Caco-2 (cell line): ENCODE data around the gene HFM1. TPM values are rescaled to one million over a fixed set of nuclear protein-coding genes. Genes with fewer than 3 reads are reported as not detected.
A peak's percentile ranks its signal among the peaks of the same experiment; 100 is the strongest.

Source experiments
- Bru-seq: library from RNA; stranded (reverse); fragments of 400-500 nt; gene quantifications from one replicate; lab custom pipeline; 2021; lab: Mats Ljungman, UMichigan
- BruChase-seq, 2 experiments: library from RNA; stranded (reverse); fragments of 400-500 nt; gene quantifications; one replicate each; lab custom pipeline; 2021; lab: Mats Ljungman, UMichigan
- BruUV-seq: library from RNA; stranded (reverse); fragments of 400-500 nt; replicated peaks from 2 replicates; lab custom pipeline; 2021; lab: Mats Ljungman, UMichigan
- CTCF ChIA-PET: fragments of 300-600 bp; sonication (Branson Sonifier 250); formaldehyde crosslinking; loops from one replicate; lab custom pipeline; 2022; ENCODE audit warnings: antibody characterized with exemption; lab: Charles Lee
- POLR2A ChIA-PET: fragments of 300-600 bp; sonication (Branson Sonifier 250); formaldehyde crosslinking; loops from one replicate; lab custom pipeline; 2022; ENCODE audit warnings: antibody characterized with exemption; lab: Charles Lee
- DNase-seq, 2 experiments: peaks; one replicate each; pipeline versions ENCODE4 v3.0.0 to v3.0.0-alpha.2; 2020 to 2022
- H3K27me3 ChIP-seq: replicated peaks from 2 replicates; pipeline ENCODE4 v1.6.0; 2011; ENCODE audit warnings: low read length; ENCODE audit not compliant: control insufficient read depth, insufficient read depth
- H3K36me3 ChIP-seq: 2 replicates; pipeline ENCODE4 v1.5.1; 2011; ENCODE audit warnings: low read length; ENCODE audit not compliant: control insufficient read depth, insufficient read depth
- H3K4me1 ChIP-seq: fragments of 250-450 bp; sonication (Bioruptor Pico); 2 replicates; pipeline ENCODE4 v1.5.1; 2020; ENCODE audit warnings: mild to moderate bottlenecking
- H3K4me3 ChIP-seq: 2 replicates; pipeline ENCODE4 v1.5.1; 2011; ENCODE audit warnings: low read depth, mild to moderate bottlenecking, control low read depth, low read length
- H3K9me3 ChIP-seq: fragments of 250-450 bp; sonication (Bioruptor Pico); 2 replicates; pipeline ENCODE4 v1.5.1; 2020; ENCODE audit warnings: mild to moderate bottlenecking, moderate library complexity
- H3K27ac Mint-ChIP-seq: one replicate; pipeline ENCODE4 v1.8.0; 2022; ENCODE audit warnings: mixed read lengths; ENCODE audit not compliant: unreplicated experiment
- H3K27me3 Mint-ChIP-seq: one replicate; pipeline ENCODE4 v1.8.0; 2022; ENCODE audit warnings: mixed read lengths; ENCODE audit not compliant: insufficient read depth, unreplicated experiment
- H3K36me3 Mint-ChIP-seq: one replicate; pipeline ENCODE4 v1.8.0; 2022; ENCODE audit warnings: mild to moderate bottlenecking, mixed read lengths; ENCODE audit not compliant: insufficient read depth, unreplicated experiment
- H3K4me1 Mint-ChIP-seq: one replicate; pipeline ENCODE4 v1.8.0; 2022; ENCODE audit warnings: low read depth, mixed read lengths; ENCODE audit not compliant: unreplicated experiment
- H3K4me3 Mint-ChIP-seq: one replicate; pipeline ENCODE4 v1.8.0; 2022; ENCODE audit warnings: mild to moderate bottlenecking, moderate library complexity, mixed read lengths; ENCODE audit not compliant: unreplicated experiment
- H3K9me3 Mint-ChIP-seq: one replicate; pipeline ENCODE4 v1.8.0; 2022; ENCODE audit warnings: mixed read lengths; ENCODE audit not compliant: unreplicated experiment
- intact Hi-C: fragments of 100-400 bp; cut with micrococcal nuclease; formaldehyde crosslinking; loops from one replicate; pipeline ENCODE4 v1.10.0; 2022; ENCODE audit not compliant: unreplicated experiment
- long read RNA-seq: library from polyadenylated mRNA; stranded (forward); transcript quantifications from one replicate; pipeline ENCODE4 v2.0.0, GENCODE V29; 2022
- total RNA-seq: library from RNA; stranded (reverse); gene quantifications from 2 replicates; pipeline ENCODE4 v1.2.3, GENCODE V29; 2022
- TF ChIP-seq, protein P1 (sequence below), 2 experiments: fragments of 200-600 bp in 1 of 2; IDR thresholded peaks; 1 replicate in 1 of 2; 2 replicates in 1 of 2; pipeline versions ENCODE4 v1.5.1 to v1.8.0; 2011 to 2022; ENCODE audit warnings: antibody characterized with exemption in 1 of 2, control low read depth in 1 of 2, inconsistent platforms in 1 of 2, low read depth in 1 of 2, low read length in 1 of 2, mild to moderate bottlenecking in 1 of 2, moderate library complexity in 1 of 2; ENCODE audit not compliant: insufficient read depth in 1 of 2, severe bottlenecking in 1 of 2, unreplicated experiment in 1 of 2

The HFM1 gene, protein sequence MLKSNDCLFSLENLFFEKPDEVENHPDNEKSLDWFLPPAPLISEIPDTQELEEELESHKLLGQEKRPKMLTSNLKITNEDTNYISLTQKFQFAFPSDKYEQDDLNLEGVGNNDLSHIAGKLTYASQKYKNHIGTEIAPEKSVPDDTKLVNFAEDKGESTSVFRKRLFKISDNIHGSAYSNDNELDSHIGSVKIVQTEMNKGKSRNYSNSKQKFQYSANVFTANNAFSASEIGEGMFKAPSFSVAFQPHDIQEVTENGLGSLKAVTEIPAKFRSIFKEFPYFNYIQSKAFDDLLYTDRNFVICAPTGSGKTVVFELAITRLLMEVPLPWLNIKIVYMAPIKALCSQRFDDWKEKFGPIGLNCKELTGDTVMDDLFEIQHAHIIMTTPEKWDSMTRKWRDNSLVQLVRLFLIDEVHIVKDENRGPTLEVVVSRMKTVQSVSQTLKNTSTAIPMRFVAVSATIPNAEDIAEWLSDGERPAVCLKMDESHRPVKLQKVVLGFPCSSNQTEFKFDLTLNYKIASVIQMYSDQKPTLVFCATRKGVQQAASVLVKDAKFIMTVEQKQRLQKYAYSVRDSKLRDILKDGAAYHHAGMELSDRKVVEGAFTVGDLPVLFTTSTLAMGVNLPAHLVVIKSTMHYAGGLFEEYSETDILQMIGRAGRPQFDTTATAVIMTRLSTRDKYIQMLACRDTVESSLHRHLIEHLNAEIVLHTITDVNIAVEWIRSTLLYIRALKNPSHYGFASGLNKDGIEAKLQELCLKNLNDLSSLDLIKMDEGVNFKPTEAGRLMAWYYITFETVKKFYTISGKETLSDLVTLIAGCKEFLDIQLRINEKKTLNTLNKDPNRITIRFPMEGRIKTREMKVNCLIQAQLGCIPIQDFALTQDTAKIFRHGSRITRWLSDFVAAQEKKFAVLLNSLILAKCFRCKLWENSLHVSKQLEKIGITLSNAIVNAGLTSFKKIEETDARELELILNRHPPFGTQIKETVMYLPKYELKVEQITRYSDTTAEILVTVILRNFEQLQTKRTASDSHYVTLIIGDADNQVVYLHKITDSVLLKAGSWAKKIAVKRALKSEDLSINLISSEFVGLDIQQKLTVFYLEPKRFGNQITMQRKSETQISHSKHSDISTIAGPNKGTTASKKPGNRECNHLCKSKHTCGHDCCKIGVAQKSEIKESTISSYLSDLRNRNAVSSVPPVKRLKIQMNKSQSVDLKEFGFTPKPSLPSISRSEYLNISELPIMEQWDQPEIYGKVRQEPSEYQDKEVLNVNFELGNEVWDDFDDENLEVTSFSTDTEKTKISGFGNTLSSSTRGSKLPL (N-terminal part only)
- total RNA-seq (0.26 and 0.48 TPM in 2 replicates), Bru-seq, nascent RNA (percentile 21 among the genes with signal in this experiment), BruChase-seq, experiment 1, labeled RNA remaining after a 2-hour chase (percentile 24 among the genes with signal in this experiment), BruChase-seq, experiment 2, labeled RNA remaining after a 6-hour chase (percentile 16 among the genes with signal in this experiment)
- long read RNA-seq: 0 reads

DNA sequence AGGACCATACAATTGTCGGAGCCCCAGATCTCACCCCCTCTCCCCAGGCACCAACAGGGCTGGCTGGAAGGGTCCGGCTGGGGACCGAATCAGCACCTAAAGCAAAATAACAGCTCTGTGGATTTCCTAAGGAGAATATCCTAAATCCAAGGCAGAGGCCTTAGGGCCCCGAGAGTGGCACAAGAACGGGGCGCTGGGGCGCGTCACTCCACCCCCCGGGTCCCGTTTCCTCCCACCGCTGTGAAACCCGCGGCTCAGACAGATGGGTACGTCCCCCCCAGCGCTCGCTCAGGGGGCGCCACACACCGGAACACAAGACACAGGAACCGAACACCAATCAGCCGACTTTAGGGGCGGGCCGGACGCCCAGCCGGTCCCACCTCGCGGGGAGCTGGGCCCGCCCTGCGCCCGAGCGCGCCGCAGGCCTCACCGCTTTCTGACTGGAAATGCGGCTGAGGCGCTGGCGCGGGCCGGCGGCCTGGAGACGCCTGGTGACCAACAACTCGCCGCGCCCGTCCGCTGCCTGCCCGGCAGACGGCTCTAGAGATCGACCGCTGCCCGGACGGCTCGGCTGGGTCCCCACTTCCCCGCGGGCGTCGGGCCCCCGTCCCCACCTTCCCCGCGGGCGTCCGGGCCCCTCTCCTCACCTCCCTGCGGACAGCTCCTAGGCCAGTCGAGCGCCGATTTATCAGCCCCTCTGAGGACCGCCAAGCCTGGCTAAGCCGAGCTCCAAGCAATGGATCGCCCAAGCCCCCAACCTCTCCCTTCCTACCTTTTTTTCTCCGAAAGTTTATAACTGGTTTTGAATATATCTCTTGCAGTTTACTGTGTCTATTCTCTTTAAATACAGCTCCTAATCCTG is at the start of gene HFM1:
TSS of gene HFM1 (minus strand) at position 687 of the 862 bp plus-strand sequence. CDS start 3,755 bp downstream, outside the sequence.
- Histone ChIP-seq H3K36me3 (no peaks in the 10 kb centered on the region), H3K4me1 (no peaks in the 10 kb centered on the region), H3K4me3 (peak within 1 kb of the TSS; percentile 50), H3K9me3 (no peaks in the 10 kb centered on the region), H3K27me3 (no peaks in the 10 kb centered on the region; the same call in 1 of the 2 replicates)
- Mint-ChIP-seq H3K9me3 (no peaks in the 10 kb centered on the region), H3K4me3 (peak within 1 kb of the TSS; percentile 67), H3K27ac (no peak within 1 kb of the TSS), H3K36me3 (no peaks in the 10 kb centered on the region), H3K4me1 (no peaks in the 10 kb centered on the region), H3K27me3 (peaks cover 6% of the 10 kb centered on the region)
- peak; percentile 49 to 58 for DNase-seq
- intact Hi-C loops: loop anchor here (5.0 kb wide), 1 partner anchor 98 kb away; the partner anchor contains the start of gene CDC7
- CTCF ChIA-PET: interaction anchor here (0.6 to 0.7 kb wide), 2 partner anchors 9 to 238 kb away, joined by 3 to 4 read pairs; no protein-coding TSS in a partner anchor
- POLR2A ChIA-PET: interaction anchor here (0.6 kb wide), 2 partner anchors 383 to 479 kb away, joined by 3 to 9 read pairs; no protein-coding TSS in a partner anchor
- TF ChIP-seq, protein P1, sequence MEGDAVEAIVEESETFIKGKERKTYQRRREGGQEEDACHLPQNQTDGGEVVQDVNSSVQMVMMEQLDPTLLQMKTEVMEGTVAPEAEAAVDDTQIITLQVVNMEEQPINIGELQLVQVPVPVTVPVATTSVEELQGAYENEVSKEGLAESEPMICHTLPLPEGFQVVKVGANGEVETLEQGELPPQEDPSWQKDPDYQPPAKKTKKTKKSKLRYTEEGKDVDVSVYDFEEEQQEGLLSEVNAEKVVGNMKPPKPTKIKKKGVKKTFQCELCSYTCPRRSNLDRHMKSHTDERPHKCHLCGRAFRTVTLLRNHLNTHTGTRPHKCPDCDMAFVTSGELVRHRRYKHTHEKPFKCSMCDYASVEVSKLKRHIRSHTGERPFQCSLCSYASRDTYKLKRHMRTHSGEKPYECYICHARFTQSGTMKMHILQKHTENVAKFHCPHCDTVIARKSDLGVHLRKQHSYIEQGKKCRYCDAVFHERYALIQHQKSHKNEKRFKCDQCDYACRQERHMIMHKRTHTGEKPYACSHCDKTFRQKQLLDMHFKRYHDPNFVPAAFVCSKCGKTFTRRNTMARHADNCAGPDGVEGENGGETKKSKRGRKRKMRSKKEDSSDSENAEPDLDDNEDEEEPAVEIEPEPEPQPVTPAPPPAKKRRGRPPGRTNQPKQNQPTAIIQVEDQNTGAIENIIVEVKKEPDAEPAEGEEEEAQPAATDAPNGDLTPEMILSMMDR (IDR thresholded peaks at IDR 0.05; ENCODE audit: insufficient read depth in 1 of 2, low read depth in 1 of 2, low read length in 1 of 2, severe bottlenecking in 1 of 2, unreplicated experiment in 1 of 2): no peak
- BruUV-seq: no TSS peak

DNA sequence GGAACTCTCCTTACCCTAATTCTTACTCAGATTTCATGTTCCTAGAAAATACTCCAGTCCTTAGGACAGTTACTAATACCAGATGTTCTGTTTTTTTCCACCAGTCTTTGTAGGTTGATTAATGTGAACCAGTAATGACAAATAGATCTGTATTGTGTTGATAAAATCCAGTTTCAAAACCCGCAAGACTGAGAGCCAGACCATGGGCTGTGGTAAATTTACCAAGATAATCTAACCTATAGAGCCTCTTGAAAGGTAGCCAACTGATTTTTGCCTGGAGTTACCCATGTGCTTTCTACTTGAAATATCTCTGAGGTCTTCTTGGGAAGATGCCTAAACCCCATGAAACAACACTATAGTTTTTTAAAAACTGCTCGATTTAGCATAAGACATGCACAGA is 49.5 kb upstream of the HFM1 start:
- H3K4me3 ChIP-seq: no peak overlapping the region
- no peaks in the 10 kb centered on the region for H3K4me1 Mint-ChIP-seq
- H3K27me3 Mint-ChIP-seq: no peaks in the 10 kb centered on the region
- ChIA-PET CTCF (no interaction called here), POLR2A (no interaction called here)
- DNase-seq: no peak
- no peaks in the 10 kb centered on the region for H3K9me3 Mint-ChIP-seq
- H3K27me3 ChIP-seq: no peaks in the 10 kb centered on the region
- H3K36me3 ChIP-seq: no peaks in the 10 kb centered on the region
- intact Hi-C loops: no loop called here
- no peaks in the 10 kb centered on the region for H3K9me3 ChIP-seq
- no TSS peak for BruUV-seq
- H3K27ac Mint-ChIP-seq: no peak overlapping the region
- no peak overlapping the region for H3K4me3 Mint-ChIP-seq
- no peaks in the 10 kb centered on the region for H3K36me3 Mint-ChIP-seq
- TF ChIP-seq, protein P1 (IDR thresholded peaks at IDR 0.05; ENCODE audit: insufficient read depth in 1 of 2, low read depth in 1 of 2, low read length in 1 of 2, severe bottlenecking in 1 of 2, unreplicated experiment in 1 of 2): no peak
- H3K4me1 ChIP-seq: no peaks in the 10 kb centered on the region
